Calu3 (cell line): Measurements from ENCODE around the gene EXOC2. TPM values are rescaled to one million over a fixed set of nuclear protein-coding genes. Genes with fewer than 3 reads are reported as not detected.

Experiments used
- BruUV-seq: library from RNA; stranded (reverse); fragments of 400-500 nt; replicated peaks from 2 replicates; lab custom pipeline; 2021; lab: Mats Ljungman, UMichigan
- CTCF ChIA-PET: fragments of 300-600 bp; sonication (Branson Sonifier 250); formaldehyde crosslinking; loops from one replicate; lab custom pipeline; 2022; ENCODE audit warnings: antibody characterized with exemption; lab: Charles Lee
- DNase-seq: peaks from one replicate; pipeline ENCODE4 v3.0.0; 2022
- H3K27ac Mint-ChIP-seq: one replicate; pipeline ENCODE4 v1.8.0; 2022; ENCODE audit warnings: mixed read lengths; ENCODE audit not compliant: unreplicated experiment
- H3K27me3 Mint-ChIP-seq: one replicate; pipeline ENCODE4 v1.8.0; 2022; ENCODE audit warnings: mixed read lengths; ENCODE audit not compliant: unreplicated experiment
- H3K36me3 Mint-ChIP-seq: one replicate; pipeline ENCODE4 v1.8.0; 2022; ENCODE audit warnings: mild to moderate bottlenecking, moderate library complexity, mixed read lengths; ENCODE audit not compliant: insufficient read depth, unreplicated experiment
- H3K4me1 Mint-ChIP-seq: one replicate; pipeline ENCODE4 v1.8.0; 2022; ENCODE audit warnings: mild to moderate bottlenecking, low read depth, mixed read lengths; ENCODE audit not compliant: unreplicated experiment
- H3K4me3 Mint-ChIP-seq: one replicate; pipeline ENCODE4 v1.8.0; 2022; ENCODE audit warnings: mild to moderate bottlenecking, low read depth, moderate library complexity, mixed read lengths; ENCODE audit not compliant: unreplicated experiment
- H3K9me3 Mint-ChIP-seq: one replicate; pipeline ENCODE4 v1.8.0; 2022; ENCODE audit warnings: low read depth, mixed read lengths; ENCODE audit not compliant: unreplicated experiment
- CTCF ChIP-seq: fragments of 200-600 bp; IDR thresholded peaks from one replicate; pipeline ENCODE4 v1.8.0; 2022; ENCODE audit warnings: antibody characterized with exemption; ENCODE audit not compliant: unreplicated experiment
- intact Hi-C: fragments of 100-400 bp; cut with micrococcal nuclease; formaldehyde crosslinking; loops from one replicate; pipeline ENCODE4 v1.10.0; 2022; ENCODE audit not compliant: unreplicated experiment
- total RNA-seq: library from RNA; stranded (reverse); gene quantifications from 2 replicates; pipeline ENCODE4 v1.2.3, GENCODE V29; 2022

The EXOC2 gene
- total RNA-seq, 1 experiment from 2014 or later, result 13.2 TPM

DNA sequence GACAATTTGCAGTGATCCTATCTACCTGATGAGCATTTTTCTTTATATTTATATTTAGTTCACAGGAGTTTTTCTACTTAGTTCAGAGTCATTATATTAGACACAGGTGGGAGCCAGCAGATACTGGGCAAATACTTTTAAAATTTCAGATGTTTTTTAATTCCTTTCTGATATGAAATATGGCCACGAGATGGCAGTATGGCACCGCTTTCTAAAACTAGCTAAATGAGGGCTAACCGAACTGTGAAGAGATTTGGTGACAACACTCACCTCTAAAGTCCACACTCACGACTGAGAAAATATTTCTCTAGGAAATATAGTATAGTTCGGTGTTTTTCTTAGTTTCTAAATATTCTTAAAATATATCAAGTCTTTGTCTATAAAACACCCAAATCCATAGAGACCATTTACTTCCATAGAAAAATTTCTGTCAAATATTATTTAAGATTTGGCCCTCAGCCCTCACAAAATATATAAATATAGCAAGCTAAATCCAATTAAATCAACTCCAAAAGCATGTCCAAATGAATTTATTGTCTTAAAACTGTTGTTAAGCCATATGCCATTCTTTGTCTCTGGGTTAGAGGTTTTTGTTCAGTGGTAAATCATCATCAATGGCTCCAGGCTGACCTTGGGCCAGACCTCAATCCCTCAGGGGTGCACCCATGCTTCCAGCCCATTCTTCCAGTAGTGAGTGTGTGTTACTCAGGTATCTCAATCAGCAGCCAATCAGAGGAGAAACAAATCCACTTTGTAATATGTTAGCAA is 99.6 kb downstream of the EXOC2 start:
- Mint-ChIP-seq H3K4me3 (no peak overlapping the region), H3K9me3 (no peaks in the 10 kb centered on the region), H3K27ac (no peak overlapping the region), H3K27me3 (no peaks in the 10 kb centered on the region), H3K36me3 (no peaks in the 10 kb centered on the region), H3K4me1 (no peaks in the 10 kb centered on the region)
- CTCF ChIA-PET, result interaction anchor here (0.9 to 1.4 kb wide), 5 partner anchors 743 to 843 kb away, joined by 3 to 5 read pairs (median 4); no protein-coding TSS in a partner anchor
- no peak for TF ChIP-seq CTCF
- intact Hi-C loops, result loop anchor here (1.0 to 2.0 kb wide), 2 partner anchors 804 to 843 kb away; no protein-coding TSS in a partner anchor
- no TSS peak for BruUV-seq
- peak; percentile 40 for DNase-seq

- no peak for TF ChIP-seq CTCF
- no peaks in the 10 kb centered on the region for H3K36me3 Mint-ChIP-seq
- no peak for DNase-seq
- no peak overlapping the region for H3K4me3 Mint-ChIP-seq
- H3K9me3 Mint-ChIP-seq, result no peaks in the 10 kb centered on the region
- CTCF ChIA-PET, result no interaction called here
- H3K27ac Mint-ChIP-seq, result no peak overlapping the region
- H3K27me3 Mint-ChIP-seq, result no peaks in the 10 kb centered on the region
- H3K4me1 Mint-ChIP-seq, result no peaks in the 10 kb centered on the region
- intact Hi-C loops, result no loop called here
- no TSS peak for BruUV-seq
These were observed 103.8 kb downstream of the EXOC2 start for GRCh38 chr6:589090-589489.

DNA sequence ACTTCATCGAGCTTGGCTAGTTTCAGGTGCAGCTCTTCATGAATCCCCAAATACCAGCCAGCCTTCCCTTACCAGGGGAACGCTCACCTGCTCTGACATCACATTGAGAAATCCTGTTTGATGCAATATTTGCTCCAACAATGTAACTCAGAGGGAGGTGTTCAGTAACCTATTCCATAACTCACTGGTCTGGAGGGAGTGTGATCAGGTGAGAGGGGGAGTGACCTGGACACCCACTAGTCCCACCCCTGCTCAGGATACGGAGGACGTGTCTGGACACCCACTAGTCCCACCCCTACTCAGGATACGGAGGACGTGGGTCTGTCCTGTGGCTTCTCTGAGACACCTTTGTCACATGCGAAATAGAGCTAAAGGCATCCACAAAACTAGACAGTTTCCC is 106.4 kb downstream of the EXOC2 start:
- no peak for TF ChIP-seq CTCF
- BruUV-seq, result no TSS peak
- intact Hi-C loops, result no loop called here
- CTCF ChIA-PET, result no interaction called here
- H3K9me3 Mint-ChIP-seq, result no peaks in the 10 kb centered on the region
- no peaks in the 10 kb centered on the region for H3K27me3 Mint-ChIP-seq
- no peak for DNase-seq
- H3K36me3 Mint-ChIP-seq, result no peaks in the 10 kb centered on the region
- H3K4me3 Mint-ChIP-seq, result no peak overlapping the region
- peak overlapping the region; percentile 44 for H3K27ac Mint-ChIP-seq
- H3K4me1 Mint-ChIP-seq, result no peaks in the 10 kb centered on the region

DNA sequence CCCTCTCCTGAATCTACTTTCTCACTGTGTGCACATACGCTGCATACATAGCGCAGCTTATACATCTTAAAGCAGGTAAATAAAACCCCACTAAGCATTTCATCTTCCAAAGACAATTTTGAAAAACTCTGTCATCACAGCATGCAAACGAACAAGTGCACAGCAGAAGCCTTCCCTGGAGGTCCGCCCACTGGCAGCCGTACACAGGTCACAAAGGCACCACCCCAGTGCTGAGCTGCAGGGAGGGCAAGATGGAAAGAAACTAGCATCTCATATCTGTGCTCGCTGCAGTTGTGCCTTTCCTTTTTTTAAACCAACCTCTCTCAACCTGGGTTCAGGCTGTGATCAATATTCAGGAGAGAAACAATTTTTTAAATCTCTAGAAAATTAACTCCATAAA is 109.3 kb downstream of the EXOC2 start:
- no peak for DNase-seq
- H3K36me3 Mint-ChIP-seq, result no peaks in the 10 kb centered on the region
- H3K27ac Mint-ChIP-seq, result peak overlapping the region; percentile 45
- H3K4me3 Mint-ChIP-seq, result no peak overlapping the region
- no peaks in the 10 kb centered on the region for H3K27me3 Mint-ChIP-seq
- intact Hi-C loops, result no loop called here
- CTCF ChIA-PET, result no interaction called here
- BruUV-seq, result no TSS peak
- no peak for TF ChIP-seq CTCF
- H3K9me3 Mint-ChIP-seq, result no peaks in the 10 kb centered on the region
- no peaks in the 10 kb centered on the region for H3K4me1 Mint-ChIP-seq
